HEK293 (cell line): ENCODE data around the gene LGALS16.

Source experiments
- EGR2 ChIP-seq: fragments of 450-650 bp; formaldehyde crosslinking; IDR thresholded peaks from 2 replicates; pipeline ENCODE4 v1.5.1; 2016; ENCODE audit warnings: low read depth, missing biosample characterization, missing genetic modification characterization
- SP7 ChIP-seq: fragments of 450-650 bp; formaldehyde crosslinking; IDR thresholded peaks from 2 replicates; pipeline ENCODE4 v1.5.1; 2016; ENCODE audit warnings: missing biosample characterization, missing genetic modification characterization
- TCF7L2 ChIP-seq: IDR thresholded peaks from 2 replicates; pipeline ENCODE4 v1.6.1; 2011; ENCODE audit warnings: low read depth, mild to moderate bottlenecking, inconsistent platforms, low read length, moderate library complexity, borderline replicate concordance
- TRIM28 ChIP-seq: IDR thresholded peaks from 2 replicates; pipeline ENCODE4 v1.6.1; 2011; ENCODE audit warnings: low read length, control low read depth, borderline replicate concordance
- ZBTB20 ChIP-seq: fragments of 450-650 bp; formaldehyde crosslinking; IDR thresholded peaks from 2 replicates; pipeline ENCODE4 v1.5.1; 2016; ENCODE audit warnings: missing biosample characterization, missing genetic modification characterization
- ZIC2 ChIP-seq: fragments of 450-650 bp; formaldehyde crosslinking; IDR thresholded peaks from 2 replicates; pipeline ENCODE4 v1.5.1; 2016; ENCODE audit warnings: missing biosample characterization, missing genetic modification characterization
- ZNF23 ChIP-seq: fragments of 450-650 bp; formaldehyde crosslinking; IDR thresholded peaks from 2 replicates; pipeline ENCODE4 v1.5.1; 2016; ENCODE audit warnings: missing biosample characterization, missing genetic modification characterization, borderline replicate concordance
- ZNF302 ChIP-seq: fragments of 450-650 bp; formaldehyde crosslinking; IDR thresholded peaks from 2 replicates; pipeline ENCODE4 v1.5.1; 2016; ENCODE audit warnings: missing biosample characterization, missing genetic modification characterization, low read depth
- ZNF48 ChIP-seq: fragments of 450-650 bp; formaldehyde crosslinking; IDR thresholded peaks from 2 replicates; pipeline ENCODE4 v1.5.1; 2016; ENCODE audit warnings: missing biosample characterization, missing genetic modification characterization
- ZNF544 ChIP-seq: fragments of 450-650 bp; formaldehyde crosslinking; IDR thresholded peaks from 2 replicates; pipeline ENCODE4 v1.5.0; 2017; ENCODE audit warnings: missing biosample characterization, missing genetic modification characterization
- ZNF560 ChIP-seq: fragments of 450-650 bp; formaldehyde crosslinking; IDR thresholded peaks from 2 replicates; pipeline ENCODE4 v1.5.1; 2017; ENCODE audit warnings: missing biosample characterization, missing genetic modification characterization, borderline replicate concordance
- ZNF596 ChIP-seq: fragments of 450-650 bp; IDR thresholded peaks from 2 replicates; pipeline ENCODE4 v1.5.0; 2018; ENCODE audit warnings: missing biosample characterization, mild to moderate bottlenecking, missing genetic modification characterization, moderate library complexity
- ZNF776 ChIP-seq: fragments of 450-650 bp; formaldehyde crosslinking; IDR thresholded peaks from 2 replicates; pipeline ENCODE4 v1.5.0; 2017; ENCODE audit warnings: missing biosample characterization, missing genetic modification characterization, borderline replicate concordance
- ZNF777 ChIP-seq: fragments of 450-650 bp; formaldehyde crosslinking; IDR thresholded peaks from 2 replicates; pipeline ENCODE4 v1.5.1; 2017; ENCODE audit warnings: missing biosample characterization, missing genetic modification characterization, borderline replicate concordance
- ZSCAN23 ChIP-seq: fragments of 450-650 bp; formaldehyde crosslinking; IDR thresholded peaks from 2 replicates; pipeline ENCODE4 v1.5.1; 2016; ENCODE audit warnings: missing biosample characterization, missing genetic modification characterization
- TF ChIP-seq, protein P1 (sequence below): fragments of 450-650 bp; formaldehyde crosslinking; IDR thresholded peaks from 2 replicates; pipeline ENCODE4 v1.5.1; 2016; ENCODE audit warnings: missing biosample characterization, missing genetic modification characterization
- TF ChIP-seq, protein P2 (sequence below): fragments of 450-650 bp; formaldehyde crosslinking; IDR thresholded peaks from 2 replicates; pipeline ENCODE4 v1.5.1; 2016; ENCODE audit warnings: missing biosample characterization, missing genetic modification characterization
- TF ChIP-seq, protein P3 (sequence below): fragments of 450-650 bp; formaldehyde crosslinking; IDR thresholded peaks from 2 replicates; pipeline ENCODE4 v1.5.1; 2016; ENCODE audit warnings: missing biosample characterization, missing genetic modification characterization
- TF ChIP-seq, protein P4 (sequence below): fragments of 450-650 bp; IDR thresholded peaks from 2 replicates; pipeline ENCODE4 v1.5.1; 2018; ENCODE audit warnings: missing biosample characterization, mild to moderate bottlenecking, missing genetic modification characterization
- TF ChIP-seq, protein P5 (sequence below): fragments of 450-650 bp; formaldehyde crosslinking; IDR thresholded peaks from 2 replicates; pipeline ENCODE4 v1.5.1; 2016; ENCODE audit warnings: missing biosample characterization, missing genetic modification characterization, low read depth
- TF ChIP-seq, protein P6 (sequence below): fragments of 450-650 bp; formaldehyde crosslinking; IDR thresholded peaks from 2 replicates; pipeline ENCODE4 v1.5.1; 2017; ENCODE audit warnings: missing biosample characterization, mild to moderate bottlenecking, missing genetic modification characterization, moderate library complexity
- TF ChIP-seq, protein P7 (sequence below): fragments of 450-650 bp; formaldehyde crosslinking; IDR thresholded peaks from 2 replicates; pipeline ENCODE4 v1.5.1; 2016; ENCODE audit warnings: missing biosample characterization, missing genetic modification characterization, borderline replicate concordance

Gene LGALS16

DNA sequence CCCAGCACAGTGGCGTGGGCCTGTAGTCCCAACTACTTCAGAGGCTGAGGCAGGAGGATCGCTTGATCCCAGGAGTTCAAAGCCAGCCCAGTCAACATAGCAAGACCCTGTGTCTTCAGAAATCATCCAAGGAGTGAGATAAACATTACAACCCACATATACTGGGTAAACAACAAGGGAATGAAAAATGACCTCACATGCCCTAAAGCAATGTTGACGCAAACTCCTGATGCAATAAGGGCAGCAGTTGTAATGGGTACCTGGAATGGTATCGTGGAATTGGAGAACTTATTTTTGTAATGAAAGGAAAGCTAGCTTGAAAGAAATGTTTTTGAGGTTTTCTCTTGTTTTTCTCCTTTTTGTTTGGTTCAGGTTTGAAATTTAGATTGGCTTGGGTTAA, 24.5 kb upstream of the LGALS16 start (continued):
- TF ChIP-seq ZNF777 (no peak), ZIC2 (tag by site-specific recombination) (no peak), ZNF23 (no peak), ZSCAN23 (no peak), TRIM28 (no peak), ZNF596 (tag by site-specific recombination) (no peak), ZBTB20 (no peak; the same call in 1 of the 2 replicates), TCF7L2 (no peak), ZNF302 (tag by site-specific recombination) (0 out of 2 replicates have a peak, but pooled peaks have one; percentile 58), ZNF560 (tag by site-specific recombination) (no peak), SP7 (no peak; the same call in 1 of the 2 replicates), EGR2 (tag by site-specific recombination) (0 out of 2 replicates have a peak, but pooled peaks have one; percentile 19), ZNF48 (tag by site-specific recombination) (no peak), ZNF776 (tag by site-specific recombination) (no peak), ZNF544 (tag by site-specific recombination) (no peak)
- TF ChIP-seq, protein P1, sequence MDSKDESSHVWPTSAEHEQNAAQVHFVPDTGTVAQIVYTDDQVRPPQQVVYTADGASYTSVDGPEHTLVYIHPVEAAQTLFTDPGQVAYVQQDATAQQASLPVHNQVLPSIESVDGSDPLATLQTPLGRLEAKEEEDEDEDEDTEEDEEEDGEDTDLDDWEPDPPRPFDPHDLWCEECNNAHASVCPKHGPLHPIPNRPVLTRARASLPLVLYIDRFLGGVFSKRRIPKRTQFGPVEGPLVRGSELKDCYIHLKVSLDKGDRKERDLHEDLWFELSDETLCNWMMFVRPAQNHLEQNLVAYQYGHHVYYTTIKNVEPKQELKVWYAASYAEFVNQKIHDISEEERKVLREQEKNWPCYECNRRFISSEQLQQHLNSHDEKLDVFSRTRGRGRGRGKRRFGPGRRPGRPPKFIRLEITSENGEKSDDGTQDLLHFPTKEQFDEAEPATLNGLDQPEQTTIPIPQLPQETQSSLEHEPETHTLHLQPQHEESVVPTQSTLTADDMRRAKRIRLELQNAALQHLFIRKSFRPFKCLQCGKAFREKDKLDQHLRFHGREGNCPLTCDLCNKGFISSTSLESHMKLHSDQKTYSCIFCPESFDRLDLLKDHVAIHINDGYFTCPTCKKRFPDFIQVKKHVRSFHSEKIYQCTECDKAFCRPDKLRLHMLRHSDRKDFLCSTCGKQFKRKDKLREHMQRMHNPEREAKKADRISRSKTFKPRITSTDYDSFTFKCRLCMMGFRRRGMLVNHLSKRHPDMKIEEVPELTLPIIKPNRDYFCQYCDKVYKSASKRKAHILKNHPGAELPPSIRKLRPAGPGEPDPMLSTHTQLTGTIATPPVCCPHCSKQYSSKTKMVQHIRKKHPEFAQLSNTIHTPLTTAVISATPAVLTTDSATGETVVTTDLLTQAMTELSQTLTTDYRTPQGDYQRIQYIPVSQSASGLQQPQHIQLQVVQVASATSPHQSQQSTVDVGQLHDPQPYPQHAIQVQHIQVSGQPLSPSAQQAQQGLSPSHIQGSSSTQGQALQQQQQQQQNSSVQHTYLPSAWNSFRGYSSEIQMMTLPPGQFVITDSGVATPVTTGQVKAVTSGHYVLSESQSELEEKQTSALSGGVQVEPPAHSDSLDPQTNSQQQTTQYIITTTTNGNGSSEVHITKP (tag by site-specific recombination) = peak; percentile 46
- TF ChIP-seq, protein P2, sequence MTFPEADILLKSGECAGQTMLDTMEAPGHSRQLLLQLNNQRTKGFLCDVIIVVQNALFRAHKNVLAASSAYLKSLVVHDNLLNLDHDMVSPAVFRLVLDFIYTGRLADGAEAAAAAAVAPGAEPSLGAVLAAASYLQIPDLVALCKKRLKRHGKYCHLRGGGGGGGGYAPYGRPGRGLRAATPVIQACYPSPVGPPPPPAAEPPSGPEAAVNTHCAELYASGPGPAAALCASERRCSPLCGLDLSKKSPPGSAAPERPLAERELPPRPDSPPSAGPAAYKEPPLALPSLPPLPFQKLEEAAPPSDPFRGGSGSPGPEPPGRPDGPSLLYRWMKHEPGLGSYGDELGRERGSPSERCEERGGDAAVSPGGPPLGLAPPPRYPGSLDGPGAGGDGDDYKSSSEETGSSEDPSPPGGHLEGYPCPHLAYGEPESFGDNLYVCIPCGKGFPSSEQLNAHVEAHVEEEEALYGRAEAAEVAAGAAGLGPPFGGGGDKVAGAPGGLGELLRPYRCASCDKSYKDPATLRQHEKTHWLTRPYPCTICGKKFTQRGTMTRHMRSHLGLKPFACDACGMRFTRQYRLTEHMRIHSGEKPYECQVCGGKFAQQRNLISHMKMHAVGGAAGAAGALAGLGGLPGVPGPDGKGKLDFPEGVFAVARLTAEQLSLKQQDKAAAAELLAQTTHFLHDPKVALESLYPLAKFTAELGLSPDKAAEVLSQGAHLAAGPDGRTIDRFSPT (tag by site-specific recombination) = no peak
- TF ChIP-seq, protein P3, sequence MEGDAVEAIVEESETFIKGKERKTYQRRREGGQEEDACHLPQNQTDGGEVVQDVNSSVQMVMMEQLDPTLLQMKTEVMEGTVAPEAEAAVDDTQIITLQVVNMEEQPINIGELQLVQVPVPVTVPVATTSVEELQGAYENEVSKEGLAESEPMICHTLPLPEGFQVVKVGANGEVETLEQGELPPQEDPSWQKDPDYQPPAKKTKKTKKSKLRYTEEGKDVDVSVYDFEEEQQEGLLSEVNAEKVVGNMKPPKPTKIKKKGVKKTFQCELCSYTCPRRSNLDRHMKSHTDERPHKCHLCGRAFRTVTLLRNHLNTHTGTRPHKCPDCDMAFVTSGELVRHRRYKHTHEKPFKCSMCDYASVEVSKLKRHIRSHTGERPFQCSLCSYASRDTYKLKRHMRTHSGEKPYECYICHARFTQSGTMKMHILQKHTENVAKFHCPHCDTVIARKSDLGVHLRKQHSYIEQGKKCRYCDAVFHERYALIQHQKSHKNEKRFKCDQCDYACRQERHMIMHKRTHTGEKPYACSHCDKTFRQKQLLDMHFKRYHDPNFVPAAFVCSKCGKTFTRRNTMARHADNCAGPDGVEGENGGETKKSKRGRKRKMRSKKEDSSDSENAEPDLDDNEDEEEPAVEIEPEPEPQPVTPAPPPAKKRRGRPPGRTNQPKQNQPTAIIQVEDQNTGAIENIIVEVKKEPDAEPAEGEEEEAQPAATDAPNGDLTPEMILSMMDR (tag by site-specific recombination) = no peak
- TF ChIP-seq, protein P4, sequence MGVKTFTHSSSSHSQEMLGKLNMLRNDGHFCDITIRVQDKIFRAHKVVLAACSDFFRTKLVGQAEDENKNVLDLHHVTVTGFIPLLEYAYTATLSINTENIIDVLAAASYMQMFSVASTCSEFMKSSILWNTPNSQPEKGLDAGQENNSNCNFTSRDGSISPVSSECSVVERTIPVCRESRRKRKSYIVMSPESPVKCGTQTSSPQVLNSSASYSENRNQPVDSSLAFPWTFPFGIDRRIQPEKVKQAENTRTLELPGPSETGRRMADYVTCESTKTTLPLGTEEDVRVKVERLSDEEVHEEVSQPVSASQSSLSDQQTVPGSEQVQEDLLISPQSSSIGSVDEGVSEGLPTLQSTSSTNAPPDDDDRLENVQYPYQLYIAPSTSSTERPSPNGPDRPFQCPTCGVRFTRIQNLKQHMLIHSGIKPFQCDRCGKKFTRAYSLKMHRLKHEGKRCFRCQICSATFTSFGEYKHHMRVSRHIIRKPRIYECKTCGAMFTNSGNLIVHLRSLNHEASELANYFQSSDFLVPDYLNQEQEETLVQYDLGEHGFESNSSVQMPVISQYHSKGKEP (tag by site-specific recombination) = no peak
- TF ChIP-seq, protein P5, sequence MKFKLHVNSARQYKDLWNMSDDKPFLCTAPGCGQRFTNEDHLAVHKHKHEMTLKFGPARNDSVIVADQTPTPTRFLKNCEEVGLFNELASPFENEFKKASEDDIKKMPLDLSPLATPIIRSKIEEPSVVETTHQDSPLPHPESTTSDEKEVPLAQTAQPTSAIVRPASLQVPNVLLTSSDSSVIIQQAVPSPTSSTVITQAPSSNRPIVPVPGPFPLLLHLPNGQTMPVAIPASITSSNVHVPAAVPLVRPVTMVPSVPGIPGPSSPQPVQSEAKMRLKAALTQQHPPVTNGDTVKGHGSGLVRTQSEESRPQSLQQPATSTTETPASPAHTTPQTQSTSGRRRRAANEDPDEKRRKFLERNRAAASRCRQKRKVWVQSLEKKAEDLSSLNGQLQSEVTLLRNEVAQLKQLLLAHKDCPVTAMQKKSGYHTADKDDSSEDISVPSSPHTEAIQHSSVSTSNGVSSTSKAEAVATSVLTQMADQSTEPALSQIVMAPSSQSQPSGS (tag by site-specific recombination) = peak; percentile 81
- TF ChIP-seq, protein P6, sequence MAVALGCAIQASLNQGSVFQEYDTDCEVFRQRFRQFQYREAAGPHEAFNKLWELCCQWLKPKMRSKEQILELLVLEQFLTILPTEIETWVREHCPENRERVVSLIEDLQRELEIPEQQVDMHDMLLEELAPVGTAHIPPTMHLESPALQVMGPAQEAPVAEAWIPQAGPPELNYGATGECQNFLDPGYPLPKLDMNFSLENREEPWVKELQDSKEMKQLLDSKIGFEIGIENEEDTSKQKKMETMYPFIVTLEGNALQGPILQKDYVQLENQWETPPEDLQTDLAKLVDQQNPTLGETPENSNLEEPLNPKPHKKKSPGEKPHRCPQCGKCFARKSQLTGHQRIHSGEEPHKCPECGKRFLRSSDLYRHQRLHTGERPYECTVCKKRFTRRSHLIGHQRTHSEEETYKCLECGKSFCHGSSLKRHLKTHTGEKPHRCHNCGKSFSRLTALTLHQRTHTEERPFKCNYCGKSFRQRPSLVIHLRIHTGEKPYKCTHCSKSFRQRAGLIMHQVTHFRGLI (tag by site-specific recombination) = no peak
- TF ChIP-seq, protein P7, sequence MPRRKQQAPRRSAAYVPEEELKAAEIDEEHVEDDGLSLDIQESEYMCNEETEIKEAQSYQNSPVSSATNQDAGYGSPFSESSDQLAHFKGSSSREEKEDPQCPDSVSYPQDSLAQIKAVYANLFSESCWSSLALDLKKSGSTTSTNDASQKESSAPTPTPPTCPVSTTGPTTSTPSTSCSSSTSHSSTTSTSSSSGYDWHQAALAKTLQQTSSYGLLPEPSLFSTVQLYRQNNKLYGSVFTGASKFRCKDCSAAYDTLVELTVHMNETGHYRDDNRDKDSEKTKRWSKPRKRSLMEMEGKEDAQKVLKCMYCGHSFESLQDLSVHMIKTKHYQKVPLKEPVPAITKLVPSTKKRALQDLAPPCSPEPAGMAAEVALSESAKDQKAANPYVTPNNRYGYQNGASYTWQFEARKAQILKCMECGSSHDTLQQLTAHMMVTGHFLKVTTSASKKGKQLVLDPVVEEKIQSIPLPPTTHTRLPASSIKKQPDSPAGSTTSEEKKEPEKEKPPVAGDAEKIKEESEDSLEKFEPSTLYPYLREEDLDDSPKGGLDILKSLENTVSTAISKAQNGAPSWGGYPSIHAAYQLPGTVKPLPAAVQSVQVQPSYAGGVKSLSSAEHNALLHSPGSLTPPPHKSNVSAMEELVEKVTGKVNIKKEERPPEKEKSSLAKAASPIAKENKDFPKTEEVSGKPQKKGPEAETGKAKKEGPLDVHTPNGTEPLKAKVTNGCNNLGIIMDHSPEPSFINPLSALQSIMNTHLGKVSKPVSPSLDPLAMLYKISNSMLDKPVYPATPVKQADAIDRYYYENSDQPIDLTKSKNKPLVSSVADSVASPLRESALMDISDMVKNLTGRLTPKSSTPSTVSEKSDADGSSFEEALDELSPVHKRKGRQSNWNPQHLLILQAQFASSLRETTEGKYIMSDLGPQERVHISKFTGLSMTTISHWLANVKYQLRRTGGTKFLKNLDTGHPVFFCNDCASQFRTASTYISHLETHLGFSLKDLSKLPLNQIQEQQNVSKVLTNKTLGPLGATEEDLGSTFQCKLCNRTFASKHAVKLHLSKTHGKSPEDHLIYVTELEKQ (tag by site-specific recombination) = no peak
